Skin epidermis (tissue), 12 donors: ENCODE measurements around the gene OXA1L.
"Not testable (repeated sequence)": the region's sequence is repeated elsewhere in the genome, so short reads cannot be mapped to it uniquely, and the experiment has no call there.

ENCODE experiments used
- H3K27ac ChIP-seq, 21 experiments: fragments of 200-600 bp; sonication (generic) in 11 of 21; one replicate each; pipeline ENCODE4 v1.5.0; 2020; ENCODE audit warnings: mild to moderate bottlenecking in 3 of 21, inconsistent platforms in 2 of 21, moderate library complexity in 2 of 21
- H3K4me3 ChIP-seq, 7 experiments: fragments of 200-600 bp; sonication (generic) in 2 of 7; one replicate each; pipeline ENCODE4 v1.5.0; 2020; ENCODE audit warnings: inconsistent platforms in 2 of 7, mild to moderate bottlenecking in 2 of 7, moderate library complexity in 1 of 7

OXA1L gene

DNA sequence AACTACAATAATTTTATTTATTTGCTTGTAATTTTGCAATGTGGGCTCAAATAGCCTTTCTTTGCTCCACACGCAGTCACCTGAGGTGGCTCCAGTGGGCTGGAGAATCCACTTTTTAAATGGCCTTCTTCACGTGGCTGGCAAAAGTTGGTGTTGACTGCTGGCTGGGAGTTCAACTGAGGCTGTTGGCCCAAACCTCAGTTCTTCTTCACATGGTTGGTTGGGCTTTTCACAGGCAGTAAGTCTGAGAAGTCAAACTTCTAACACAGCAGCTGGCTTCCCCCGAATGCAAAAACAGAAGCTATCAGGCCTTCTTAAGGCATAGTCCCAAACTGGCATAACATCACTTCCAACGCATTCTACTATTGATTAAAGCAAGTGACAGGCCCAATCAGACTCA, 2.1 kb upstream of the OXA1L start:
- H3K27ac ChIP-seq, result no peak overlapping the region
- no peak overlapping the region for H3K4me3 ChIP-seq

DNA sequence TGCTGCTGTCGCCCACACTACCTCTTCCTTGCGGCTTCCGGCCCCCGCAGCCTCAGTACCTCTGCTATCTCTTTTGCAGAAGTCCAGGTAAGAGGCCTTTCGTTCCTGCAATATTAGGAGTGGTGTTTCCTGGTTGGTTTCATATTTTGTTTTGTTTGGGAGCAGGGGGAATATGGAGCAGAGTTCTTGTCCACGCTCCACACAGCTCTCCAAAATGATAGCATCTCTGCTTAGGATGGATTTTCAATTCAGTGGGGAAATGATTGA, 768 bp downstream of the OXA1L start:
- Histone ChIP-seq H3K4me3 (peak overlapping the region; percentile 61 to 97 (median 84)), H3K27ac (peak overlapping the region in 20 of 21 experiments; percentile 52 to 93 (median 87))

DNA sequence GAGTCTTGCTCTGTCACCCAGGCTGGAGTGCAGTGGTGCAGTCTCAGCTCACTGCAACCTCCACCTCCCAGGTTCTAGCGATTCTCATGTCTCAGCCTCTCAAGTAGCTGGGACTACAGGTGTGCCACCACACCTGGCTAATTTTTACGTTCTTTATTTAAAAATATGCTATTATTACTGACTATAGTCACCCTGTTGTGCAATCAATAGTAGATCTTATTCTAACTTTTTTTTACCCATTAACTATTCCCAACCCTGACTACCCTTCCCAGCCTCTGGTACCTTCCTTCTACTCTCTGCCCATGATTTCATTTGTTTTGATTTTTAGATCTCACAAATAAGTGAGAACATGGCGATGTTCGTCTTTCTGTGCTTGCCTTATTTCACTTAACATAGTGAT, 2.5 kb downstream of the OXA1L start:
- H3K4me3 ChIP-seq, result no peak overlapping the region

DNA sequence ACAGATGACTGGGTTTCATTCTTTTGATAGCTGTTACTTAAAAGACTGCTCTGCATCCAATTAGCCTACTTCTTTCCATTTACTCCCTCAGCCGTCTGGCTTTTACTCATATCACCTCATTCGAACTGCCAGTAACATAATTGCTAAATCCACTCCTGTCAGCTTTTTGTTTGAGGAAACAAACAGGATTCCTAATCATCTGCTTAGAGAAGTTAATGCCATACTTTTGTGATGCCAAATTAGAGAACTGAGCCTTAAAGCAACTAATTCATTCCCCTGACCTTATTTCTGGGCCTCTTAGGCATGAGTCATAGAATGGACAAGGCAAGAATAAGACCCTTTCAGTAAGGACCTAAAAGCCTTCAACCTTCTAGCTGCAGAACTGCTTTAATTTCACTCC, 2.9 kb downstream of the OXA1L start:
- no peak overlapping the region for H3K27ac ChIP-seq
- no peak overlapping the region for H3K4me3 ChIP-seq

More for the DNA sequence above, 2.5 kb downstream of the OXA1L start:
- H3K27ac ChIP-seq, result no peak overlapping the region

DNA sequence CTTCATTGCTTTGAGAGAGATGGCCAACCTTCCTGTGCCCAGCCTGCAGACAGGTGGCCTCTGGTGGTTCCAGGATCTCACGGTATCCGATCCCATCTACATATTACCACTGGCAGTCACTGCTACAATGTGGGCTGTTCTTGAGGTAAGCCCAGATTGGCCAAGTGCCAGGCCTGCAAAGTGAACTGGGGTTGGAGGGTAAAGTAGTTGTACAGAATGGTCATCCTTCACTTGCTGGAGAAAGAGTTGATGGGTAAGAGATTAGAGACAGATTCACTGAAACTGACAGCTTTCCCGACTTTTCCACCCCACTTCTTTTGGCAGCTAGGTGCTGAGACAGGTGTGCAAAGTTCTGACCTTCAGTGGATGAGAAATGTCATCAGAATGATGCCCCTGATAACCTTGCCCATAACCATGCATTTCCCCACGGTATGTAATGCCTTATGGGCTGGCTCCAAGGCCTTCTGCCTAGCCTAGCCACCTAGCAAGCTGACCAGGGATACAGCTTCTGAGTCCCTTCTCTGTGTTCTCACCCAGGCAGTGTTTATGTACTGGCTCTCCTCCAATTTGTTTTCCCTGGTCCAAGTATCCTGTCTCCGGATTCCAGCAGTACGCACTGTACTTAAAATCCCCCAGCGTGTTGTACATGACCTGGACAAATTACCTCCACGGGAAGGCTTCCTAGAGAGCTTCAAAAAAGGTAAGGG, 4.1 kb downstream of the OXA1L start:
- no peak overlapping the region for H3K4me3 ChIP-seq
- H3K27ac ChIP-seq, result no peak overlapping the region

DNA sequence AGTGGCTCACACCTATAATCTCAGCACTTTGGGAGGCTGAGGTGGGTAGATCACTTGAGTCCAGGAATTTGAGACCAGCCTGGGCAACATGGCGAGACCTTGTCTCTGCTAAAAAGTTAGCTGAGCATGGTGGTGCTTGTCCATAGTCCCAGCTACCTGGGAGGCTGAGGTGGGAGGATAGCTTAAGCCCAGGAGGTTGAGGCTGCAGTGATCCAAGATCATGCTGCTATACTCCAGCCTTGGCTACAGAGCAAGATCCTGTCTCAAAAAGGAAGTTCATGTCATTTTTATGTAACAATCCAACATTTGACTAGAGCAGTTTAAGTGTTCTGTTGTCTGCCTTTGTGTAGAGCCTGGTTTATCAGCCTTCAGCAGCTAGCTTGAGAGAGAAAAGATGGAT, 6.2 kb downstream of the OXA1L start:
- no peak overlapping the region for H3K4me3 ChIP-seq
- no peak overlapping the region for H3K27ac ChIP-seq

DNA sequence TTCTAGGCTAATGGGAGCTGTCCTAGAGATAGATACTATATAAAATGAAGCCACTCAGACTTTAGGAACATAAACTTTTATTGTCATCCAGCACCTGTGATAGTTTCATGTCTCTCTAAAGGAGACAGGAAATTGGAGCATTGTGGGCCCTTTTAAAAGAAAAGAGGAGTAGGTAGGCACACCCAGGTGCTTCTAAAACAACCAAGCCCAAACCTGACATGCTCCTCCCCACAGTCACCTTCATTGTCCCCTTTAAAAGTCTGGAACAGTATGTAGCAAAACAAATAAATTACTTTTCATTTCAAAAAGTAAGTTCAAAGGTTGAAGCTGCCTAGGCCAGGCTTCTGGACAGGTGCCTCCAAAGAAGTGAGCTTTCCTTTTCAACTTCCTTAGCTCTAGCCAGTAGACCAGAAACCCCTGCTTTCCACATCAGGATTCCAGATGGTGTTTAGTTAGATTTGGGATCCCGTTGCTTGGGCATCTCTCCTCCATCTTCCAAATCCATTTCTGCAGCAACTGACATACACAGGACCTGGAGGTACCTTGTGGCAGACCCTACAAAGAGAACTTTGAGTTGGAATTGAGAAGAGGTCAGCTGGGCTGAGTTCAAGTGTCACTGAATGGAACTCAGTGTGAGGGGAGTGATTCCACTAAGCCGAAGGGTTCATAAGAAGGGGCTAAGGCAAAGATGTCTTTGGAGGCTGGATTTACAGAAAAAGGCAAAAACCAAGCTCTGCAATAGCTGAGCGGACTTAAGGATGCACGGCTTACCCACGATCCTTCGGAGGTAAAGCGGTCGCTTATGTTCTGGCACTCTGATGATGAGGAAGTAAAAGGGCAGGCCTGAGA, 6.9 kb downstream of the OXA1L start:
- H3K27ac ChIP-seq, result no peak overlapping the region
- H3K4me3 ChIP-seq, result no peak overlapping the region

DNA sequence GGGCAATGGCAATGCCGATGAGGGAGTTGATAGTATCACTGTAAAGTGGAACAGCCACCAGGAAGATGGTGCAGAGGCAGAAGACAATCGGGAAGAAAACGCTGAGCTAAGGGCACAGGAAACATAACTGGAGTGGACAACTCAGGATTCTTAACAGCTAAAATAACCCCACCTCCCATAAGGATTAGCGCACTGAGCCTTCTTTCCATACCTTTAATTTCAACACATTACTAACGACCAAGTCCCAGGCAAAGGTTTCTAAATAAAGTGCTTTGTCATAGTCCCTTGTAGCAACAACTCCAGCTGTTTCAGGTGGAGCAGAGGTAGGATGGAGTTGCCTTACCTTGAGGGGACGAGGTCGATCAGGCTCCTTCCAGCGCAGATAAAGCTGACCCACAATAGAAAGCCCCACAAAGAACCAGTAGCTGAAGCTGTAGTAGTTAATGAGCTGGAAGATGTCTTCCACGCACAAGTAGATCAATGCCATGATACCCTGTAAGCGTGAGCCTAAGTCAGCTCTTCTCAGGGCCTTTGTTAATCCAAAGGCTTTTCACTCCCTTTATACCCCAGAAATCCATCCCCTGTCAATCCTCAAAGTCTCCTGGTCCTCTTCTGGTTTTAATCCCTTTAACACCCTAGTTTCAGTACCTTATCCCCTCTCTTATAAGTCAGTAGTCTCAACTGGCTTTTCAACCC, 7.7 kb downstream of the OXA1L start:
- H3K4me3 ChIP-seq, result no peak overlapping the region
- H3K27ac ChIP-seq, result no peak overlapping the region

DNA sequence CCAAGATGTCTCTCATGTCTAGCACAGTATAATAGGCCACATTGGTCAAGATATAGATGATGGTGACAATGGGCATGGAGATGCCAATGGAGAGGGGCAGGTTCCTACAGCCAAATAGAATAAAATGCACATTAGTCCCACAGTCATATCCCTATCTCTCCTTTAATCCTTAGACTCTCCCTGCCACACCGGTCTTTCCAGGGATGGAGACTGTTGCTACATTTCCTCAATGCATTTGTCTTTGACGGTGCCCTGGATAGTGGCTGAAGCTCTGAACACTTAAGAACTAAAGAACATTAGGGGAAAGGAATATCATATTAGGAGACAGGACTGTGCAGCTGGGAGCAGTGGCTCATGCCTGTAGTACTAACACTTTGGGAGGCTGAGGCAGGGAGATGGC, 9.7 kb downstream of the OXA1L start:
- no peak overlapping the region for H3K4me3 ChIP-seq
- H3K27ac ChIP-seq, result no peak overlapping the region

DNA sequence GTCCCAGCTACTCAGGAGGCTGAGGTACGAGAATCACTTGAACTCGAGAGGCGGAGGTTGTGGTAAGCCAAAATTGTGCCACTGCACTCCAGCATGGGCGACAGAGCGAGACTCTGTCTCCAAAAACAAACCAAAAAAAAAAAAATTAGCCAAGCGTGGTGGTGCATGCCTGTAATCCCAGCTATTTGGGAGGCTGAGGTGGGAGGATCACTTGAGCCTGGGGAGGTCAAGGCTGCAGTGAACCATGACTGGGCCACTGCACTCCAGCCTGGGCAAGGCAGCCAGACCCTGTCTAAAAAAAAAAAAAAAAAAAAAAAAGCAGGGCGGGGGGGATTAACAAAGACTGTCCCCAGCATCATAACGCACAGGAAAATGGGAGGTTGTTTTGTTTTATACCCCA, 10.4 kb downstream of the OXA1L start:
- H3K27ac ChIP-seq, H3K4me3 ChIP-seq: not testable (repeated sequence)

DNA sequence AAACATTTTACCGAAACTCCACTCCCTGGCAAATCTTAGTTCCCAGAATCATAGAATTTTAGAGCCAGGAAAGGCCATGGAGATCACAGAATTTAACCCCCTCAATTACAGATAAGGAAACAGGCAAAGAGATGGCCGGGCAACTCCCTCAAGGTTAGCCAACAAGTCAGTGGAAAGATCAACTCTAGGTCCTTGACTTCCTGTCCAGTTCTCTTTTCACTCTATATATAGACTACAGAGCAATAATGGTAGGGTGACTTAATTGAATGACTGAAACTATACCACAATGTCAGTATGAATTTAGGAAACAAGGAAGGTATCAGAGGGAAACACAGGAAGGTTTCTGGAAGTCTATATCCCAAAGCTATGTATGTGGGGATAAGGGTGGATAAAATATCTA, 11.6 kb downstream of the OXA1L start:
- Histone ChIP-seq H3K27ac (no peak overlapping the region), H3K4me3 (no peak overlapping the region)

DNA sequence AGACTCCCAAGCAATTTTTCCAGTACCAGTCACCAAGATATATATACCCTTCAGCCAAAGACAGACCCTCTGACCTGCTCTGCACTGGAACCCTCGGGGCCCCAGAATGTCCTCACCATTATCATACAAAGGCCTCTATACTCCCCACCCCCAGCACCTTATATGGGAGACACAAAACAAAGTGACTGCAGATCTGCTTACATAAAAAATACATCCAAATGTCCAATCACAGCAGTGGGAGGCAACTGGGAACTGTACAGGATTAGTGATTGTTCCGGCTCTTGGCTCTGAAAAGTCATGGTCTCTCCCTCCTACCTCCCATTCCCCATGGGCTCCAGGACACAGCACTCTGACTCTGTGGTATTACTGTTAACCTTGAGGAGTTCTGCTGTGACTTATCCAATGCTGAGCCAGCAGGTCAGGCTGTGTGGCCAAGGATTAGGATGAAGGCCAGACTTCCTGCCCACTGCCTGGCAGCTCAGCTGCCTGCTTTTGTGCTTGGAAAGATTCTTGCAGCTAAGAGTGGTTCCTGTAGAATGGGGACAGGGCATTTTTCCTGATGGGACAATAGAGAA, 13.7 kb downstream of the OXA1L start:
- H3K4me3 ChIP-seq, result no peak overlapping the region

DNA sequence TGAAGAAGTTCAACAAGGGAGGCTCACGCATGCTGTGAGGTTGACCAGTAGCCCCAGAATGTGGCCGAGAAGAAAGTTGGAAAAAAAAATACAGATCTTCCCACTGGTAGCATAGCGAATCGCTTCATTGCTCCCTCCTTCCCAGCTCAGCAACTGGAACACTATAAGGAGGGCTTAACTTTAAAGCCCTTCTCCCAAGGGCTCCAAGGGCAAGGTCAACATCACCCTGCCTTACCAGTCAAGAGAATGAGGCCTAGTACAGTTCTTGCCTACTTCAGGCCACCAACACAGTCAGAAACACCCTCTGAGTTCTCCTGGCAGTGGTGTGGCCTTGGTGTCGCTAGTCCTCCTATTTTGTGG, 14.4 kb downstream of the OXA1L start:
- H3K4me3 ChIP-seq, result no peak overlapping the region
- H3K27ac ChIP-seq, result no peak overlapping the region

More for the DNA sequence above, 13.7 kb downstream of the OXA1L start:
- no peak overlapping the region for H3K27ac ChIP-seq

DNA sequence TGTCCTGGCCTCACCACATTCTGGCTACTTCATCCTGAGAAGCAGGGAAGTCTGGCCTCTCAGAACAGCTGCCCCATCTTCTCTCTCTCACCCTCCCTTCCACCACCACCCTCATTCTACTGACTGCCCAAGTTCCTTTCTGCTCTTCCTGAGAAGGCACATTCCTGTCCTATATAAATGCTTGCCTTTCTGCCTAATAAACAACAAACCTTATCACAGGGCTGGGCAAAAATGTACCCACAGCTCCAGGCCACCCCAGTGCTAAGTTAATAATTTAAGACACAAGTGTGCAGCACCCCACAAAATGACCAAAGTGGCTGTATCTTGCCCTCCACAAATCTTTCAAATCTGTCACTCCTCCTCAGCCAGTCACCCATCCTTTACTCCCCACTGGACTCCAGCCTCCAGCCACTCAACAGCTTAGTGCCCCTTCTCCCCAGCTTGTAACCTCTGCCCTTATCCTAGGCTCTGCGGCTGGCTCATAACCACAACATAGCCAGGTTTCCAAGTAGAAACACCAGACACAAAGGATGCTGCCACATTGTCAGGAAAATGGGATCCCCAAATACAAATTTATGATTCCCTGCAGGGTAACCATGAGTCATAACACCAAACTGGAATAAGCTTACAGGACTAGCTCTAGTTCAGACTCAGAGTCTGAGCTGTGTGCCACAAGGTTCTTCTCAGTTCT, 15.0 kb downstream of the OXA1L start:
- Histone ChIP-seq H3K4me3 (no peak overlapping the region), H3K27ac (no peak overlapping the region)

DNA sequence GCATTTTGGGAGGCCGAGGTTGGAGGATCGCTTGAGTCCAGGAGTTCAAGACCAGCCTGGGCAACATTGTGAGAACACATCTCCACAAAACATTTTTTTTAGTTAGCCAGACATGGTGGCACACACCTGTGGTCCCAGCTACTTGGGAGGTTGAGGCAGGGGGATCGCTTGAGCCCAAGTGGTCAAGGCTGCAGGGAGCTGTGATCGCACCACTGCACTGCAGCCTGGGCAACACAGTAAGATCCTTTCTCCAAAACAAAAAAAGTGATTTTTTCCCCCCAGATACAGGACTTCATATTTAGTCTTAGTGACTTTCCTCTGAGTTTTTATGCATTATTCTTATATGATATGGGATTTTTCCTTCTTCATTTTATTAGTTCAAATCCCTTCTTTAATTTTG, 20.2 kb downstream of the OXA1L start:
- no peak overlapping the region for H3K4me3 ChIP-seq

DNA sequence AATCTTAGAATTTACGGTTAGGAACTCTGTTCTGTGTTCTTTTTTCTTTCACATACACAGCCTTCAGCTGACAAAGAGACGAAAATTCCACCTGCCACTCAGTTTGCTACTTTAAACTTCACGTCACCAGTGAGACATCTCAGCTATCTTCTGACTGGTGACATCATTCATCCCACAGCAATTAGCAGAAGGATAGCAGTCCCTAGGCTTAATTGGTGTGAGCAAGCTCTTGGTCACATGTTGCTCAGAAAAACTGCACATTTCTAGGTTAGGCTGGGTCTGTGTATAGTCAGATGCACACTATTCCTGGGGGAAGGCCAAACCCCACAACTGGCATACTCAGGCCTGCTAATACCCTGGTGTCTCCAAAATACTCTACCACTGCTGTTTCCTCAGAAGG, 24.8 kb downstream of the OXA1L start:
- H3K4me3 ChIP-seq, result no peak overlapping the region
- H3K27ac ChIP-seq, result peak overlapping the region in 1 of 21 experiments; percentile 41

More for the DNA sequence above, 20.2 kb downstream of the OXA1L start:
- no peak overlapping the region for H3K27ac ChIP-seq

DNA sequence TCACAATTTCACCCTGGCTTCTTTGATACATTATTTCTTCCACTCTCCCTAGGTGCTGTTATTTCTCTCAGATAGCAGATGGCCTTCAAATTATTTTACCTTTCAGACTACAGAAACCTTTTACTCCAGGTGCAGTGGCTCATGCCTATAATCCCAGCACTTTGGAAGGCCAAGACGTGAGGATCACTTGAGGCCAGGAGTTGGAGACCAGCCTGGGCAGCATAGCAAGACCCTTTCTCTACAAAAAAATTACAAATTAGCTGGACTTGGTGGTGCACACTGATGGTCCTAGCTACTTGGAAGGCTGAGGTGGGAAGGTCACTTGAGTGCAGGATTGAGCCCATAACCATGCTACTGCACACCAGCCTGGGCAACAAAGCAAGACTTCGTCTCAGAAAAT, 25.7 kb downstream of the OXA1L start:
- no peak overlapping the region for H3K4me3 ChIP-seq
- no peak overlapping the region for H3K27ac ChIP-seq

DNA sequence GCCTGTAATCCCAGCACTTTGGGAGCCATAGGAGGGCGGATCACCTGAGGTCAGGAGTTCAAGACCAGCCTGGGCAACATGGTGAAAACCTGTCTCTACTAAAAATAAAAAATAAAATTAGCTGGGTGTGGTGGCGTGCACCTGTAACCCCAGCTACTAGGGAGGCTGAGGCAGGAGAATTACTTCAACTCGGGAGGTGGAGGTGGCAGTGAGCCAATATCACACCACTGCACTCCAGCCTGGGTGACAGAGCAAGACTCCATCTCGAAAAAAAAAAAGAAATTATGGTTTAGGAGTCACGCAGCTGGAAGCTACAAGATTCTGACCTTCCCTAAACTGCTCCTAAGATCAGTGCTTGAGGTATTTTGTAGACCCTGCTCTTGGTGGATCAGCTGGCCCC, 27.1 kb downstream of the OXA1L start:
- H3K4me3 ChIP-seq, H3K27ac ChIP-seq: not testable (repeated sequence)

DNA sequence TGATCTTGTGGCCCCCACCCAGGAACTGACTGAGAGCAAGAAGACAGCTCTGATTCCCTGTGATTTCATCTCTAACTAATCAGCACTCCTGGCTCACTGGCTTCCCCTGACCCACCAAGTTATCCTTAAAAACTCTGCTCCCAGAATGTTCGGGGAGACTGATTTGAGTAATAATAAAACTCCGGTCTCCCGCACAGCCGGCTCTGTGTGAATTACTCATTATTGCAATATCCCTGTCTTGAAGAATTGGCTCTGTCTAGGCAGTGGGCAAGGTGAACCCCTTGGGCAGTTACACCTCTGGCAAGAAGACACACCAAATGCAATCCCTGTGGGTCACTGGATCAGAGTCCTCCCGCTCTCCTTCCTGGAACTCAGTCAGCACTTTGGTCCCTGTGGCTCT, 27.5 kb downstream of the OXA1L start:
- Histone ChIP-seq H3K27ac (no peak overlapping the region), H3K4me3 (no peak overlapping the region)

DNA sequence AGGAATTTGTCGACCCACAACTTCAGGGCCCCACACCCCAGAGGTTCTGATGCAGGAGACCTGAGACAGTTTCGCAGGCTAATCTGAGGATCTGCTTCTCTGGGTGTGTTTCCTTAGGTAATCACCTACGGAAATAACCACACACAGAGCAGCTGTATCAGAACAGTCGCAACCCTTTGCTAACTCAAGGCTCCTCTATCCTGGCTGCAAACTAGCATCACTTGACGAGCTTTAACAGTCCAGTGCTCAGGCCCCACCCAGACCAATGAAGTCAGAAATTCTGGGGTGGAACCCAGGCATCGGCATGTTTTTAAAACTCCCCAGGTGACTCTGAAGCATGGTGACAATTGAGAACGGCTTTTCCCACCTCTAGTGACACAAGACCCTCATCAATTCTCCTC, 28.1 kb downstream of the OXA1L start:
- no peak overlapping the region for H3K27ac ChIP-seq
- no peak overlapping the region for H3K4me3 ChIP-seq
